HS-27A (cell line): ENCODE measurements around the gene FGGY.

Experiments used
- DNase-seq: peaks from one replicate; pipeline ENCODE4 v3.0.0-alpha.2; 2012; ENCODE audit warnings: low read depth, missing footprints

The FGGY gene

DNA sequence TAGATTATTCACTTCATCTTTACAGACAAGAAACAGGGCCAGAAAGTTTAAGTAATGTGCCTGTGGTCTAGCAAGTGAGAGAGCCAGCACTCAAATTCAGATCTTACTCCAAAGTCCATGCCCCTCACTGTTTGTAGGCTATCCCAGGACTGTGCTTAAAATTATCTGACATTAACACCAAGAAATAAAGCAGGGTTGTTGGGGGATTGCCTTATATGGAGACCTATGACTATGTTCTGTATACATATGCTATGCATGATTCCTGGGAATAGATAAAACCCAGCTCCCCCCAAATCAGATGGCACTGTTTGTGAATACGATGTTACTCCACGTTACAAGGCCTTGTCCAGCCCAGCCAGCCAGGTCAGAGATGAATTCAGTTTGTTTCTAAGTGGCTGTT lies 386.3 kb downstream of the FGGY start:
- no peak for DNase-seq

DNA sequence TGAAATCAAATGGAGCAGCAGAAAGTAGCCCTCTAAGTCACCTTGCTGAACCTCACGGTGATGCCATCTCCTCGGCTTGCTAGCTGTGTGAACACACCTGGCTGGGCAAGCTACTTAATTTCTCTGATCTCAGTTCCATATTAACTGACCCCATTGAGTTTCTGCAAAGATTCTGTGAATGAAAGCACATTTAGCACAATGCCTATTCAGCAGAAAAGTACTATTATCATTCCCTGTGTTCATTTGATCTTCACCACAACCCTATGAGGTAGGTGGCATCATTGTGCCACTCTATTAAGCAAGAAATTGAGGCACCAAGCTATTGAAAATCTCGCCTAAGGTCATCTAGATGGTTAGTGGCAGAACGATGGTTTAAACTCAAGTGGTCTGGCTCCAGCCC lies 387.8 kb downstream of the FGGY start:
- DNase-seq: no peak

DNA sequence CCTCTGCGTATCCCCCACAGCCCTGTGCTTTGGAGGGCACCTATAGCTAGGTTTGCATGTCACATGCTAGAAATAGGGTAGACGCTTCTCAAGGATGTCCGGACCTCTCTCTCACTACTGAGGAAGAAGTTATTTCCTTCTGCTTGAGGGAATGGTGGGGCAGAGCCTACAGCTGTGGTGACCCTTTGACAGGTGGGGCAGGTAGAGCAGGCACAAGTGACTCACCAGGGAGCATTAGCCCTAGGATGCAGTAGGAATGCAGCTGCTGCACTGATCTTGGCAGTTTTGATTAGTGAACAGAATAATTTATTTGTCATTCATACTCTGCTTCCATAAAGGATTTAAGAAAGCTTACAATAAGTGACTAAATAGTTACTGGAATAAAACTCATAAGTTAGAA lies 388.2 kb downstream of the FGGY start:
- DNase-seq: no peak

DNA sequence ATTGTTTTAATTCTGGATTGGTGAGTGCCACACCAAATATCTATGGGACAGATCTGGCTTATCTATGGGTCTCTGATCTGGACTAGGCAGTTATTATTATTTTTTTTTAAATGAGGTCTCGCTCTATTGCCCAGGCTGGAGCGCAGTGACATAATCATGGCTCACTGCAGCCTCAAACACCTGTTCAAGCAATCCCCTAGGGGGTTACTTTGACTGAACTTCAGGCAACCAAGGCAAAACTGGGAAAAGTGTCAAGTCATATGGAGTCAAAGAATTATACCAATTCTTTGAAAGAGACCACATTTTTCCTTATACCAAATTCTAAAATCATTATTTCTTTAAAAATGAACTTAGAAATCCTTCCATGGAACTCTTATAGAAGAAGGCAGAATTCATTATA lies 388.8 kb downstream of the FGGY start:
- DNase-seq: no peak

DNA sequence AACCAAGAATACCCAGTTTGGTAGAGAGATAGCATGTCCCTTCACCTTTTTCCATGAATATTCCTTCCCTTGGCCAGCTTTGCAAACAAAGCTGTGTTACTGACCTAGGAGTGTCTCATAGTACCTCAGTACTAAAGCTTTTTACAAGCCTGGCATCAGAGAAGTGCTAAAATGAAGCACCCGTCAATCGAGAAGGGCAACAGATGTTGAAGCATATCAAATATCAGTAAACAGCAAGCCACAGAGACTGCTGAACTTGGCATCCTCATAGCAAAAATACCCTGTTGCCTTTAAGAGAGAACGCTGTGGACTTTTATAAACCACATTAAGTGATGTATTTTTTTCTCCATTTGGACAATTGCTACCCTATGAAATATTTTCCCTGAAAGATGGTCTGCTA lies 389.3 kb downstream of the FGGY start:
- DNase-seq: no peak

DNA sequence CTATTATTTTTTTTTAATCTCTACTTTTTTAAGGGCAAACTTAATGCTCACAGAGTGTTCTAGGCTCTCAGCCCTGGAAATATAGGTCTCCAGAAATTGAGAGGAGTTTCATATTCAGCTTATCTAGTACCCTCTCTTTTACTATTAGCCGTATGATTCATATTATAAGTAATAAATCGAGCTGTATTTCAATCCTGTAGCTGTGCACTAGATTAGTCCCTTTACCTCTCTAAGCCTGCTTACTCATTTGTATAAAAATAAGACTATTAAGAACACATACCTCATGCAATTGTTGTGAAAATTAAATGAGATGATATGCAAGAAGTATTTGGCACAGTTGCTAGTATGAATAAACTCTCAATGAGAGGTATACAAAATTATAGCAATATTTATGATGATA lies 389.7 kb downstream of the FGGY start:
- DNase-seq: no peak

DNA sequence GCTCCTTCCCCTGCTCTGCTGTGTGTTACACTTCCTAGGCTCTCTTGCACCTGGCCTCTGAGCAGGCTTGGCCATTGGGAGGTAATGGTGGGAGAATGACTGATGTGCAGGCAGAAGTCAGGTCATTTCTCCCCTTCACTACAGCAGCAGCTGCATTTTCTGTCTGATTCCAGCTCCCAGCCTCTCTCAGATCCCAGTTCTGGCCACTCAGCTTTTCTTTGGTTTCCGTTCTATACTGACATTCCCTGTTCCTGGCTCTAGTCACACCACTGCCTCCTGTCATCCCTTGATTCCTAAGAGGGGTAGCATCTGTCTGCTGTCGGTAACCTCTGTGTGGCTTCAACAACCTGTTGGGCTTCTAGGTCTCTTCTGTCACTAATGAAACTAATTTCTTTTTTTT lies 390.2 kb downstream of the FGGY start:
- DNase-seq: no peak

DNA sequence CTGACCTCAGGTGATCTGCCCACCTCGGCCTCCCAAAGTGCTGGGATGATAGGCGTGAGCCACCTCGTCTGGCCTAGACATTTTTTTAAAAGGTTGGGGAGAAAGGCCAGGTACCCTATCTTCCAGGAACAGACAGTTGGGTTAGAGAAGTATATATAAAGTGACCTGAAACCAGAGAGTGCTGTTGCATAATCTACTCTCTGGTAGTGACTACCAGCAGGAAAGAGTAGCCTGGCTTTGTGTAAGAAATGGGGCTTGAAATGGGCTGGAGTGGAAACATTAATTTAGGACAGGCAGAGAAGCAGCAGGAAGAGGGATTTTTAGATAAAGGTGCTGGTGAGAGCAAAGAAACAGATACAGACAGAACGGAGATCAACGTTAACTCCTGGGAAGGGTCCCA lies 392.1 kb downstream of the FGGY start:
- DNase-seq: no peak

DNA sequence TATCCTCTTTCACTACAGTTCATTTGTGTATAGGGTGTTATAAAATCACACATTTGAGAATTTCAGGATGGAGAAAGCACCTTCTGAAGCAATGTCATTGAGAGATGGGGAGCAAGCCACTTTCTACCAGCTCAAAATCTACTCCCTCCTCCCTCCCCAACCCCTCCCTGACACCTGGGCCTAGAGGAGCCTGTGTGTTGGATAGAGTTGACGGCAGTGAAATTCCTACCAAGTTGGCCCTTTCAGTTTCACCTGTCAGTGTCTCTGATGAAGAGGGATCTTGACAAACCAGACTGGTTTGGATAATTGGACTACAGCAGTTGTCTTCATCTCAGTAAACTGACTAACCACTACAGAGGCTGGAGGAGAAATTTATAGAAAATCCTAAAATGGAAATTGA lies 392.8 kb downstream of the FGGY start:
- DNase-seq: no peak

DNA sequence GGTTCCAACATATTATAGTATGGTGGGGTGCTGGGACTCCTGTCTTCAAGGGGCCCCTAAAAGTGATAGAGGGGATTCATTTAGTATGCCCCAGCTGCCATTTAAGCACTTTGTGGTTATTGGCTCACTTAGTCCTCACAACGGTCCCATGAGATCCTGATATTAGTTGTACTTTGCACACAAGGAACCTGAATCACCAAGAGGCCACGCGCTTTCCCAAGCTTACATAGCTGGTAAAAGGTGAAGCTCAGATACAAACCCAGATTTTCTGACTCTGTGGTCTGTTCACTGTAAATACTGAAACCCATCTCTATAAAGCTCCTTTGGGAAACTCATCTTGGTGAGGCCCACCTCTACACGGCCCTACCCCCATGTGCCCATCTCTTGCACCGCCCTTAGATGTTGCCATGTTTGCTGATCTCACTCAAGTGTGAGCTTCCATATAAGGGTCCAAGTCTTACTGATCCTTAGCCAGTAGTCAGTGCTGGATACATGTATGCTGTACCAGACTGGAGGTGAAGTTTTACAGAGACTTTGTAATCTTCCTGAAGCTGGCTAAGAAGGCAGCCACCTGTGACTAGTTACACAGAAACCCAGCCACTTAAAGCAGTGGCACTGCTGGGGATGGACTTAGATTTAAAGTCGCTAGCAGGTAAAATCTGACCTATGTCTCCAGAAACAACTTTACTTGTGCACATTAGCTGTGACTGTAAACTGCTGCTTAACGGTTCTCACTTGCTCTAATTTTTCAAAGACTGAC lies 393.5 kb downstream of the FGGY start:
- no peak for DNase-seq

DNA sequence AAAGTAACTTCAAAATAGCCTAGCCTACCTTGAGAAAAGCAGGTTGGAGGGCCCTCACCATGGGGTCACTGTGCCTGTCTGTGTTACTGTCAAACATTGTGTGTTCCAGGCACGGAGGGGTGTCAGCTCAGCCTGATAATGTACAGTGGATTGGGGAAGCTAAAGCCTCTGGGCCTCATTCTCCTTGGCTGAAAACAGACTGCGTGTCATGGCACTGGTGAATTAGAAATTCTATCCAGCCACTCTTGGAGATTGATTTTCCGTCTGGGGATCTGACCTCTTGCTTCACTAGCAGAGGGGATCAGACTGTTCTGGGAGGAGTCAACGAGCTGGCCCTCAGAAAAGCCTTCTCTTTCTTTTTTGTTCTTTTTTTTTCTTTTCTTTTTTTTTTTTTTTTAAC lies 394.4 kb downstream of the FGGY start:
- DNase-seq: no peak

DNA sequence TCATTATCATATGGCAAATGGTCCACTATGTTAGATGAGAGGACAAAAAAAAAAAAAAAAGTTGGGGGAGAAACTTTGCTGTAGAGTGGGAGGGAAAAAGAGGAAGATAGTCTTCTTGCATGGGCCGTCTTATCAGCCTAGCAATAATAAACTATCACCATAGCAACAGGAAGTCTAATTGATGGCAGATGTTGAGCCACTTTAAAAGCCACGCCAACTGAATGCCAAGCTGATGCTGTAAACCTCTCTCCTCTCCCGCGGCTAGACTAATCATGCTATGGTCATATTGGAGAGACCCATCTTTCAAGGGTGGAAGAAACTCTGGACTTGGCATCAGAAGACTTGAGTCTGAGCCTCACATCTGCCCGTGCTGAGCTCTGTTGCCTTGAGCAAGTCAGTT lies 395.7 kb downstream of the FGGY start:
- no peak for DNase-seq

DNA sequence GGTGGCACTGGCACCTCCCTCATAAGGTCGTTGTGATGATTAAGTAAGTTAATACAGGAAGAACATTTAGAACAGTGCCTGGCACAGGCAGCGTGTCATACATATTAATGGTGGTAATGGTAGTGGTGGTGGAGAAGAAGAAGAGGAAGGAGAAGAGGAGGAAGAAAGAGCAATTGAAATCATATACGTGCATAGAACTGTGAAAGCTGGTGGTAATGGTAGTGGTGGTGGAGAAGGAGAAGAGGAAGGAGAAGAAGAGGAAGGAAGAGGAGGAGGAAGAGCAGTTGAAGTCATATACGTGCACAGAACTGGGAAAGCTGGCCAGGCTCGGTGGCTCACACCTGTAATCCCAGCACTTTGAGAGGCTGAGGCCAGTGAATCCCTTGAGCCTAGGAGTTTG lies 396.5 kb downstream of the FGGY start:
- DNase-seq: no peak

DNA sequence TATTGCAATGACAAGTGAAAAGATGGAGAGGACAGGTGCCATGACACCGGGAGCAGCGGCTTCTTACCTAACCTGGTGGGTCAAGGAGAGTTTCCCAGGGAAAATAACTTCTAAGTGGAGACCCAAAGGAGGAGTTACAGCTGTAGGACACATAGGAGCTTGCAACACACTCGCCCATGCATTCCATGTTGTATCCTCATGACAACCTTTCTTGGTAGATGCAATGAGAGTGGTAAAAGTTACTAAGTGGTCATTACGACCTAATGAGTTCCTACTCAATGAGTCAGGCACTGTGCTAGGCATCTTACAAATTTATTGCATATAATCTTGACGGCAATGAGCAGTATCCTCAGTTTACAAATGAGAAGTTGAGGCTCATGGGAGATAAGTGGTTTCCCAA lies 398.4 kb downstream of the FGGY start:
- no peak for DNase-seq

DNA sequence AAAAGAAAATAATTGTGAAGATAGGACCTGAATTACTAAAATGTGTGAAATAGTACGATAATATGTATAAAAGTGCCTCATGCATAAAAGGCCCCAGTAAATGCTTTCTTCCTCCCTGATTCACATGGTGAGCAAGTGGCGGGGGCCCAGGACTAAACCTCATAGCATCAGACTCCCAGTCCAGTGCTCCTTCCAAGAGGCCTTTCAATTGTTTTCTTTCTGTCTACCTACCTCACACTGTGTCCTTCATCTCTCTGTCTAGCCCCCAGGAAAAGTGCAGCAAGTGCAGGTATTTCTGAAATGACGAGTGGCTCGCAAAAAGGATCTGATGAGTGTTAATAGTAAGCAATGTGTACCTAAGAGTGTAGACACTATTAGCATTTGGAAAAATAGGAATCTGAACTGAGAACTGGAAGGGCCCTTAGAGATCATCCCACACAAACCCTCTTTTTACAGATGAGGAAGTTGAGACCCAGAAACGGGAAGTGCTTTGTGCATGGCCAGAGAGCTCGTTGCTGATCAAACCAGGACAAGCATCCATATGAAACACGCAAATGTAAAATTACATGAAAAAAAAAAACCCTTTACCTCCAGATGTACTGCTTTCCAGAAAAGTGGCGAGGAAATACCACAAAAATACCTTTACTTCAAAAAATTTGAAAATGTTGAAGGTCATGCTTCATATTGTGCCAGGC lies 399.7 kb downstream of the FGGY start:
- DNase-seq: no peak

DNA sequence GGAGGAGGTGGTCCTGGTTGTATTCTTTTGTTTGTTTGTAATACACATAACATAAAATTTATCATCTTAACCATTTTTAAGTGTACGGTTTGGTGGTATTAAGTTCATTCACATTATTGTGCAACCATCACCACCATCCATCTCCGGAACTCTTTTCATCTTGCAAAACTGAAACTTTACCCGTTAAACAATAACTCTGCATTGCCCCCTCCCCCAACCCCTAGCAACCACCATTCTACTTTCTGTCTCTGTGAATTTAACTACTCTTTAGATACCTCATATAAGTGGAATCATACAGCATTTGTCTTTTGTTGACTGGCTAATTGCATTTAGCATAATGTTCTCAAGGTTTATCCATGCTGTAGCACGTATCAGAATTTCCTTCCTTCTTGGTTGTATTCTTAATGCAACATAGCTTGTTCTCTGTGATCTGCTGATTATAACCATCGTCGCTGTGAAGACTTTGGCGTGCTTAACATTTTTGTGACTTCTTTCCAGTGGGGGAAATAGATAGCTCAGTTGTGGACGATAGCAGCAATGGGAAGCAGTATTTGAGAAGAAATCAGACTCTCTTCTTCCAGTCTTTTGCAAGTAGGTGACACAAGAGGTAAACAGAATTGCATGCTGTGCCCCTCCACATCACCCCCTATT lies 400.4 kb downstream of the FGGY start:
- no peak for DNase-seq

DNA sequence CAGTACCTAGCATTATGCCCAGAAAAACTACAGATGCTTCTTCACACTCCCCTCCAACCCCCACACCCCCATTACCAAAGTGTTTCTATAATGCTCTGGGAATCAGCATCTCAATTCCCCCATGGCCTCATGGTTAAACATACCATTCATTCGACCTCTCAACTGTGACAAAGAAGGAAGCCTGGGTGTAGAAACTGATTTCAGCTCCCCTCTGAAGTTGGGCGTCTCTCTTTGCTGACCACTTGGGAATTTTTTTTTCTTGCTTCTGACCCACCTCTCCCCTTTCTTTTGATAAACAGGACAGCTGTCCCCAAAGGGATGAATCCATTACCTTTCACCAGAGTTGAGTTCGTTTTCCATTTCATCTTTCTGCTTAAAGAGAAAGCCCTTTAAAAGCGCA lies 401.5 kb downstream of the FGGY start:
- no peak for DNase-seq

DNA sequence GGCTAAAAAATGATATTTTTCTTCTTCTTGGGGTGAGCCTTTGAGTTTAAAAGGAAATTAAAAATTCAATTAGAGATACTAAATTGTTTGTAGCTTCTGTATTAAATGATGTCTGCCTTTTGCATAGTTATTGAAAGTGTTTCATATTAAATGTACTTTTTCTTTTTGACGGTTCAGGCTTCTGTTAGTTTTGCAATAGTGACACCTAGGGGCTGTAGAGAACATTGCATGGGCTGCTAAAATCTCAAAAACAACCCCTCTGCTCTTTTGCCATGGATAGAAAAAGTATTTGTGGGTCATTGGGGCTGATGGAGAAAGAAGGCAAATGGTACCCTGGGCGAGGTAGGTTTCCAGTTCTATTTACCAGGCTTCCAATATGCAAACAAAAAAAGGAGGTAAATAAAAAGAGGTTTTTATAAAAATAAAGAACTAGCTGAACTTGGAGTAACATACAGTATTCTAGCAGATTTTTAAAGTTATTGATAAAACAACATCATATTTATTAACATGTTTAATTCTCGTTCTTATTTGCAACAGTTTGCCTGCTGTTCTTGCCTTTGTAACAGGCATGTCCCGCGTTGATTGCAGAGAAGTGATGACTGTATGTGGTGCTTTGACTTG lies 402.4 kb downstream of the FGGY start:
- DNase-seq: no peak

DNA sequence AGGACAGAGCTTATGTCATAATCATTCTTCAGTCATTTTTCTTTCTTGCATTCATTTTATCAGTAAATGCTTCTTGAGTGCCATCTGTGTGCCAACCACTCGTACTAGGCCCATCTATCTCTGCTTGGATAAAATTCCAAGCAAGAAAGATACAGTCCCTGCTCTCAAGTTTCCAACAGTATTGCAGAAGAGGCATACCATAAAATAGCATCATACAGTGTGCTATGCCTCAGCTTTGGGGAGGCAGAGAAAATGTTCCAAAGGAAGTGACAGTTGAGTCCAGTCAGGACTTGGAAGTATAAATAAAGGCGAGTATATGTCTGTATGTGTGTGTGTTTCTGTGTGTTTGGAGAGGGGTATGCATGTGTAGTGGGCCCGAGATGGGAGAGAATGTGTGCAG lies 404.5 kb downstream of the FGGY start:
- DNase-seq: no peak

DNA sequence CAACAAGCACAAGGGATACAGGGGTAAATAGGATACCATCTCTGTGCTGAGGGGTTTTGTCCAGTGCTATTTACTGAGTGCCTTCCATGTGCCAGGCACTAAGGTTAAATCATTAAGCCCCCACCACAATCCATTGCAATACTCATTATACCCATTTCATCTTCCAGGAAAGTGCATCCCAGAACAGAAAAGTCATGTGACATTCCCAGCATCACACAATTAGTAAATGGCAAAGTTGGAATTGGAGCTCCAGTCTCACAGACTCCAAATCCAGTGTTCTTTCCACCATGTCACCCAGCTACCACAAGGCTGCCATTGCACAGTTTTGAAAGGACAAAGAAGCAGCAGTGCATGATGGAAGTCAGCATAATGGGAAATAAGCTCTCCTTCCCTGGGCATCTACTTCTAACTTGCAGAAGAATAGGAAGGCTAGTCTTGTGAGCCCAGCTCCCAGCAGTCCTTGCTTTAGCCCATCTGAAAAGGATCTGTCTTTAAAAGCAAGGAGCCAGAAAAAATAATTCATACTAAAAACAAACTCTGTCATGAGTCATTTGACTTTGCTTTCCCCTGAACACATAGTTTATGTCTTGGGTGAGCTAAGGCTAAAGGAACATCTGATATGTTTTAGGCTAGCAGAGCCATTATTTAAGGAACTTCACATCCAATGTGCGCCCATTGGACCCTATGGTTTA lies 406.5 kb downstream of the FGGY start:
- no peak for DNase-seq

DNA sequence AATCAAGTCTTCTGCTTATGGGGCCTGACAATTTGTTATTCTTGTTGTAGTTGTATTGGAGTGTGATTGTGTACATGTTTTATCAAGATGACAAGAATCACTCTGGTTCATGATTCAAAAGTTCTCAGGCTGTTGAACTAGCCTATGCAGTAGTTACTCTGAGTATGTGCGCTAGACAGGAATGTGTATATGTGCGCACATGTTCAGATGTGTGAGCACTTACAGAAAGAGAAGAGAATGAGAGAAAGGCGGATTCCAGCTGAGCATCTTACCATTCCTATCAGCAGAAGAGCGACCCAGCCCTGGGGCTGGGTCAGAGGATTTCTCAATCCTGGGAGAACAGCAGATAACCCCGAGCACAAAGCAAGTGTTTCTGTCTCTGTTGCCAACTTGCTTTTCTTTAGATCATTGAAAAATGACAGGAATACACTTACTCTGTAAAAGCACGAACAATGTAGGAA lies 407.1 kb downstream of the FGGY start:
- DNase-seq: no peak

DNA sequence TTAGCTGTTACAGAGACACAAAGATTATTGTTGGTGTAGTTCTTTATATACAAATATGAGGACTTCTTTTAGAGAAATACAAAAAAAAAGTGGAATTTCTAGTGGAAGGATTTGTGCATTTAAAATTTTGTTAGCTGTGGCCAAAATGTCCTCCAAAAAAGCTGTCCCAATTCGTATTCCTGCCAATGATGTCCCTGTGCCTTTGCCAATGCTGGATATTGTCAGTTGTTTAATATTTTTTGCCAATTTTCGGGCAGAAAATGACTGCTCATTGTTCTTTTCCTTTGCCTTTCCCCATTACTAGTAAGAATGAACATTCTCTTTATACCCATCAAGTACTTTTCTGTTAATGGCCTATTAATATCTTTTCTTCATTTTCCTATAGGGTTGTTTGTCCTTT lies 407.8 kb downstream of the FGGY start:
- DNase-seq: no peak
